ENCODE measurements around the gene RAF1.
"Not testable (repeated sequence)": the region's sequence is repeated elsewhere in the genome, so short reads cannot be mapped to it uniquely, and the experiment has no call there.

RAF1 gene

GRCh38 chr3:12569836-12570235, 94.1 kb downstream of the RAF1 start:
- no peak for DNase-seq (ENCODE audit: low read depth, low spot score)
- no peak overlapping the region for H3K27ac ChIP-seq

- DNase-seq (ENCODE audit: low read depth, low spot score): no peak
- no peak overlapping the region for H3K27ac ChIP-seq
Observed at GRCh38 chr3:12568747-12569146, 95.2 kb downstream of the RAF1 start.

- no peak for DNase-seq (ENCODE audit: low read depth, low spot score)
- H3K27ac ChIP-seq: no peak overlapping the region
Observed at GRCh38 chr3:12566976-12567375, 96.9 kb downstream of the RAF1 start.

- no peak overlapping the region for H3K27ac ChIP-seq
Observed at GRCh38 chr3:12562451-12562850, 101.5 kb downstream of the RAF1 start.

GRCh38 chr3:12561397-12561796, 102.5 kb downstream of the RAF1 start:
- no peak overlapping the region for H3K27ac ChIP-seq
- DNase-seq (ENCODE audit: low read depth, low spot score): no peak

More at GRCh38 chr3:12562451-12562850, 101.5 kb downstream of the RAF1 start:
- no peak for DNase-seq (ENCODE audit: low read depth, low spot score)

GRCh38 chr3:12560505-12561190, 103.3 kb downstream of the RAF1 start:
- DNase-seq (ENCODE audit: low read depth, low spot score): no peak
- H3K27ac ChIP-seq: no peak overlapping the region

GRCh38 chr3:12559520-12559919, 104.4 kb downstream of the RAF1 start:
- H3K27ac ChIP-seq: no peak overlapping the region
- DNase-seq (ENCODE audit: low read depth, low spot score): no peak

GRCh38 chr3:12558706-12559105, 105.2 kb downstream of the RAF1 start:
- H3K27ac ChIP-seq: no peak overlapping the region
- DNase-seq (ENCODE audit: low read depth, low spot score): no peak

- DNase-seq (ENCODE audit: low read depth, low spot score): no peak
Observed at GRCh38 chr3:12557473-12558100, 106.3 kb downstream of the RAF1 start.

GRCh38 chr3:12556690-12557472, 107.0 kb downstream of the RAF1 start, which contains the start of gene MKRN2:
MKRN2 (plus strand) TSS chr3:12557087; CDS start chr3:12557151, 64 bp downstream.
- DNase-seq (ENCODE audit: low read depth, low spot score): peak; percentile 18
- H3K27ac ChIP-seq: peak within 1 kb of the TSS; percentile 90

More at GRCh38 chr3:12557473-12558100, 106.3 kb downstream of the RAF1 start:
- H3K27ac ChIP-seq: peak overlapping the region; percentile 90

GRCh38 chr3:12556314-12556689, 107.6 kb downstream of the RAF1 start:
- peak overlapping the region; percentile 90 for H3K27ac ChIP-seq
- DNase-seq (ENCODE audit: low read depth, low spot score): no peak

- no peak overlapping the region for H3K27ac ChIP-seq
Observed at GRCh38 chr3:12553921-12554391, 110.0 kb downstream of the RAF1 start.

GRCh38 chr3:12549971-12550760, 113.8 kb downstream of the RAF1 start:
- no peak for DNase-seq (ENCODE audit: low read depth, low spot score)
- H3K27ac ChIP-seq: no peak overlapping the region

More at GRCh38 chr3:12553921-12554391, 110.0 kb downstream of the RAF1 start:
- DNase-seq (ENCODE audit: low read depth, low spot score): no peak

GRCh38 chr3:12545473-12545791, 118.5 kb downstream of the RAF1 start, which contains the start of gene MKRN2OS:
MKRN2OS (minus strand) TSS chr3:12545499; CDS start chr3:12545464, 35 bp downstream.
- DNase-seq (ENCODE audit: low read depth, low spot score): peak; percentile 72
- H3K27ac ChIP-seq: peak within 1 kb of the TSS; percentile 51

- H3K27ac ChIP-seq: peak overlapping the region; percentile 51
- no peak for DNase-seq (ENCODE audit: low read depth, low spot score)
Observed at GRCh38 chr3:12544652-12545472, 119.1 kb downstream of the RAF1 start.

- DNase-seq (ENCODE audit: low read depth, low spot score); H3K27ac ChIP-seq: not testable (repeated sequence)
Observed at GRCh38 chr3:12543497-12543896, 120.4 kb downstream of the RAF1 start.

- no peak overlapping the region for H3K27ac ChIP-seq
- DNase-seq (ENCODE audit: low read depth, low spot score): no peak
Observed at GRCh38 chr3:12541625-12542024, 122.3 kb downstream of the RAF1 start.

GRCh38 chr3:12536423-12536822, 127.5 kb downstream of the RAF1 start:
- H3K27ac ChIP-seq: no peak overlapping the region
- DNase-seq (ENCODE audit: low read depth, low spot score): no peak

All from epithelial cell of prostate (primary cell).